Ureter (tissue), 1 donor: ENCODE data around the gene B3GAT1. TPM values are rescaled to one million over a fixed set of nuclear protein-coding genes. Genes with fewer than 3 reads are reported as not detected.

Source experiments
- DNase-seq: peaks from one replicate; pipeline ENCODE4 v3.0.0-alpha.2; 2020; ENCODE audit warnings: low spot score
- total RNA-seq: library from RNA; stranded (reverse); gene quantifications from one replicate; pipeline ENCODE4 v1.2.4, GENCODE V29; 2023
- donor health status: DM: yes; HTN: yes; CAD: no.

The B3GAT1 gene
- total RNA-seq, 1 donor from 2014 or later: 8.6 TPM

- no peak for DNase-seq
These were observed 21.1 kb downstream of the B3GAT1 start for GRCh38 chr11:134390706-134391569.

- DNase-seq: no peak
These were observed 22.4 kb downstream of the B3GAT1 start for GRCh38 chr11:134389464-134390180.

GRCh38 chr11:134388590-134388989 is 23.5 kb downstream of the B3GAT1 start:
- DNase-seq: no peak

- no peak for DNase-seq
These were observed 24.5 kb downstream of the B3GAT1 start for GRCh38 chr11:134387501-134387900.

- no peak for DNase-seq
These were observed 25.1 kb downstream of the B3GAT1 start for GRCh38 chr11:134386945-134387344.

GRCh38 chr11:134385774-134386565 is 26.1 kb downstream of the B3GAT1 start:
- no peak for DNase-seq

GRCh38 chr11:134385171-134385570 is 26.9 kb downstream of the B3GAT1 start:
- DNase-seq: no peak

GRCh38 chr11:134384406-134384805 is 27.6 kb downstream of the B3GAT1 start:
- DNase-seq: no peak

- DNase-seq: no peak
These were observed 28.3 kb downstream of the B3GAT1 start for GRCh38 chr11:134383576-134384221.

GRCh38 chr11:134382830-134383229 is 29.2 kb downstream of the B3GAT1 start:
- no peak for DNase-seq

GRCh38 chr11:134382257-134382656 is 29.8 kb downstream of the B3GAT1 start:
- no peak for DNase-seq

GRCh38 chr11:134380785-134381184 is 31.3 kb downstream of the B3GAT1 start:
- no peak for DNase-seq

- DNase-seq: no peak
These were observed 31.8 kb downstream of the B3GAT1 start for GRCh38 chr11:134380229-134380628.

- DNase-seq: no peak
These were observed 32.8 kb downstream of the B3GAT1 start for GRCh38 chr11:134379241-134379640.

GRCh38 chr11:134377876-134378275 is 34.2 kb downstream of the B3GAT1 start:
- DNase-seq: no peak

- DNase-seq: no peak
These were observed 35.7 kb downstream of the B3GAT1 start for GRCh38 chr11:134376150-134376921.

- no peak for DNase-seq
These were observed 37.0 kb downstream of the B3GAT1 start for GRCh38 chr11:134374891-134375550.

- no peak for DNase-seq
These were observed 37.9 kb downstream of the B3GAT1 start for GRCh38 chr11:134374171-134374570.

GRCh38 chr11:134373591-134374052 is 38.4 kb downstream of the B3GAT1 start:
- no peak for DNase-seq

GRCh38 chr11:134372961-134373360 is 39.1 kb downstream of the B3GAT1 start:
- no peak for DNase-seq
